Stimulated activated naive CD8-positive, alpha-beta T cell treated with anti-CD3 and anti-CD28 coated beads, Interleukin-15, Interleukin-2, amounts not matched to agents 100 ng/mL and 50 ng/mL, for 24 hours (primary cell): Measurements from ENCODE around the gene SIAH3.

Source experiments
- H3K27ac Mint-ChIP-seq: one replicate; pipeline ENCODE4 v1.8.0; 2021; ENCODE audit warnings: mild to moderate bottlenecking, mixed read lengths
- H3K27me3 Mint-ChIP-seq: one replicate; pipeline ENCODE4 v1.8.0; 2021; ENCODE audit warnings: mixed read lengths
- H3K36me3 Mint-ChIP-seq: one replicate; pipeline ENCODE4 v1.8.0; 2021; ENCODE audit warnings: low read depth, mixed read lengths
- H3K4me1 Mint-ChIP-seq: one replicate; pipeline ENCODE4 v1.8.0; 2021; ENCODE audit warnings: low read depth, mixed read lengths
- H3K4me3 Mint-ChIP-seq: one replicate; pipeline ENCODE4 v1.8.0; 2021; ENCODE audit warnings: mild to moderate bottlenecking, mixed read lengths
- H3K9me3 Mint-ChIP-seq: one replicate; pipeline ENCODE4 v1.8.0; 2021; ENCODE audit warnings: mixed read lengths

Gene SIAH3

GRCh38 chr13:45846681-45847080 lies 4.9 kb downstream of the SIAH3 start:
- H3K27ac Mint-ChIP-seq = no peak overlapping the region
- H3K36me3 Mint-ChIP-seq = no peaks in the 10 kb centered on the region
- peaks cover 51% of the 10 kb centered on the region for H3K4me1 Mint-ChIP-seq
- peaks cover 20% of the 10 kb centered on the region for H3K27me3 Mint-ChIP-seq
- H3K9me3 Mint-ChIP-seq = no peaks in the 10 kb centered on the region
- no peak overlapping the region for H3K4me3 Mint-ChIP-seq

GRCh38 chr13:45838171-45838745 lies 13.3 kb downstream of the SIAH3 start:
- Mint-ChIP-seq H3K4me3 (no peak overlapping the region), H3K9me3 (no peaks in the 10 kb centered on the region), H3K4me1 (no peaks in the 10 kb centered on the region), H3K36me3 (no peaks in the 10 kb centered on the region), H3K27ac (no peak overlapping the region), H3K27me3 (no peaks in the 10 kb centered on the region)

- H3K36me3 Mint-ChIP-seq = no peaks in the 10 kb centered on the region
- no peak overlapping the region for H3K27ac Mint-ChIP-seq
- H3K4me3 Mint-ChIP-seq = no peak overlapping the region
- no peaks in the 10 kb centered on the region for H3K4me1 Mint-ChIP-seq
- H3K9me3 Mint-ChIP-seq = no peaks in the 10 kb centered on the region
- H3K27me3 Mint-ChIP-seq = no peaks in the 10 kb centered on the region
Observed at GRCh38 chr13:45837111-45837510, 14.4 kb downstream of the SIAH3 start.

GRCh38 chr13:45834411-45834994 lies 17.1 kb downstream of the SIAH3 start:
- Mint-ChIP-seq H3K27me3 (no peaks in the 10 kb centered on the region), H3K27ac (no peak overlapping the region), H3K4me3 (no peak overlapping the region), H3K9me3 (no peaks in the 10 kb centered on the region), H3K4me1 (no peaks in the 10 kb centered on the region), H3K36me3 (no peaks in the 10 kb centered on the region)

GRCh38 chr13:45833663-45834375 lies 17.7 kb downstream of the SIAH3 start:
- no peaks in the 10 kb centered on the region for H3K4me1 Mint-ChIP-seq
- no peak overlapping the region for H3K27ac Mint-ChIP-seq
- no peak overlapping the region for H3K4me3 Mint-ChIP-seq
- no peaks in the 10 kb centered on the region for H3K36me3 Mint-ChIP-seq
- H3K9me3 Mint-ChIP-seq = no peaks in the 10 kb centered on the region
- no peaks in the 10 kb centered on the region for H3K27me3 Mint-ChIP-seq

- Mint-ChIP-seq H3K9me3 (no peaks in the 10 kb centered on the region), H3K36me3 (no peaks in the 10 kb centered on the region), H3K4me3 (no peak overlapping the region), H3K27me3 (no peaks in the 10 kb centered on the region), H3K27ac (no peak overlapping the region), H3K4me1 (no peaks in the 10 kb centered on the region)
Observed at GRCh38 chr13:45833242-45833641, 18.3 kb downstream of the SIAH3 start.

GRCh38 chr13:45831851-45832250 lies 19.7 kb downstream of the SIAH3 start:
- Mint-ChIP-seq H3K27me3 (no peaks in the 10 kb centered on the region), H3K9me3 (no peaks in the 10 kb centered on the region), H3K27ac (no peak overlapping the region), H3K4me1 (no peaks in the 10 kb centered on the region), H3K36me3 (no peaks in the 10 kb centered on the region), H3K4me3 (no peak overlapping the region)

GRCh38 chr13:45830121-45830520 lies 21.4 kb downstream of the SIAH3 start:
- no peak overlapping the region for H3K27ac Mint-ChIP-seq
- H3K27me3 Mint-ChIP-seq = no peaks in the 10 kb centered on the region
- no peak overlapping the region for H3K4me3 Mint-ChIP-seq
- no peaks in the 10 kb centered on the region for H3K9me3 Mint-ChIP-seq
- no peaks in the 10 kb centered on the region for H3K4me1 Mint-ChIP-seq
- H3K36me3 Mint-ChIP-seq = no peaks in the 10 kb centered on the region

- no peak overlapping the region for H3K27ac Mint-ChIP-seq
- H3K36me3 Mint-ChIP-seq = no peaks in the 10 kb centered on the region
Observed at GRCh38 chr13:45828256-45828968, 23.1 kb downstream of the SIAH3 start.

GRCh38 chr13:45827318-45827717 lies 24.2 kb downstream of the SIAH3 start:
- Mint-ChIP-seq H3K4me3 (no peak overlapping the region), H3K9me3 (no peaks in the 10 kb centered on the region), H3K27ac (no peak overlapping the region), H3K36me3 (no peaks in the 10 kb centered on the region), H3K4me1 (no peaks in the 10 kb centered on the region), H3K27me3 (no peaks in the 10 kb centered on the region)

More at GRCh38 chr13:45828256-45828968, 23.1 kb downstream of the SIAH3 start:
- Mint-ChIP-seq H3K4me1 (no peaks in the 10 kb centered on the region), H3K27me3 (no peaks in the 10 kb centered on the region), H3K4me3 (no peak overlapping the region), H3K9me3 (no peaks in the 10 kb centered on the region)

- no peak overlapping the region for H3K27ac Mint-ChIP-seq
- no peaks in the 10 kb centered on the region for H3K9me3 Mint-ChIP-seq
- no peak overlapping the region for H3K4me3 Mint-ChIP-seq
- H3K36me3 Mint-ChIP-seq = no peaks in the 10 kb centered on the region
- no peaks in the 10 kb centered on the region for H3K27me3 Mint-ChIP-seq
- H3K4me1 Mint-ChIP-seq = no peaks in the 10 kb centered on the region
Observed at GRCh38 chr13:45826731-45827130, 24.8 kb downstream of the SIAH3 start.

- H3K36me3 Mint-ChIP-seq = no peaks in the 10 kb centered on the region
- H3K27ac Mint-ChIP-seq = no peak overlapping the region
- no peaks in the 10 kb centered on the region for H3K4me1 Mint-ChIP-seq
- H3K9me3 Mint-ChIP-seq = no peaks in the 10 kb centered on the region
- H3K4me3 Mint-ChIP-seq = no peak overlapping the region
- H3K27me3 Mint-ChIP-seq = no peaks in the 10 kb centered on the region
Observed at GRCh38 chr13:45825387-45825650, 26.2 kb downstream of the SIAH3 start.

- Mint-ChIP-seq H3K4me1 (no peaks in the 10 kb centered on the region), H3K36me3 (no peaks in the 10 kb centered on the region), H3K27ac (no peak overlapping the region), H3K9me3 (no peaks in the 10 kb centered on the region), H3K27me3 (no peaks in the 10 kb centered on the region), H3K4me3 (no peak overlapping the region)
Observed at GRCh38 chr13:45823583-45823982, 28.0 kb downstream of the SIAH3 start.

GRCh38 chr13:45821811-45822210 lies 29.7 kb downstream of the SIAH3 start:
- Mint-ChIP-seq H3K27me3 (no peaks in the 10 kb centered on the region), H3K27ac (no peak overlapping the region), H3K36me3 (no peaks in the 10 kb centered on the region), H3K9me3 (no peaks in the 10 kb centered on the region), H3K4me3 (no peak overlapping the region), H3K4me1 (no peaks in the 10 kb centered on the region)

GRCh38 chr13:45820106-45820838 lies 31.3 kb downstream of the SIAH3 start:
- Mint-ChIP-seq H3K27me3 (no peaks in the 10 kb centered on the region), H3K9me3 (no peaks in the 10 kb centered on the region), H3K27ac (no peak overlapping the region), H3K4me3 (no peak overlapping the region), H3K36me3 (no peaks in the 10 kb centered on the region), H3K4me1 (no peaks in the 10 kb centered on the region)
